Stimulated activated CD4-positive, alpha-beta T cell treated with anti-CD3 and anti-CD28 coated beads, TNF-alpha, amount 100 ng/mL, for 4 hours (primary cell): ENCODE data around the gene GPM6B.
A peak's percentile ranks its signal among the peaks of the same experiment; 100 is the strongest.

ENCODE experiments used
- DNase-seq, 3 experiments: peaks; one replicate each; pipeline ENCODE4 v3.0.0-alpha.2; 2020; ENCODE audit warnings: low read depth in 3 of 3

GPM6B gene

GRCh38 chrX:13768939-13769338 lies 48.0 kb downstream of the GPM6B start:
- no peak for DNase-seq

- no peak for DNase-seq
Observed at GRCh38 chrX:13764765-13765164, 52.1 kb downstream of the GPM6B start.

- no peak for DNase-seq
Observed at GRCh38 chrX:13764281-13764680, 52.6 kb downstream of the GPM6B start.

GRCh38 chrX:13763489-13763888 lies 53.4 kb downstream of the GPM6B start:
- DNase-seq: no peak

- DNase-seq: no peak
Observed at GRCh38 chrX:13761606-13762414, 55.1 kb downstream of the GPM6B start.

GRCh38 chrX:13760426-13760825 lies 56.5 kb downstream of the GPM6B start:
- no peak for DNase-seq

GRCh38 chrX:13759152-13759718 lies 57.7 kb downstream of the GPM6B start:
- DNase-seq: no peak

- DNase-seq: no peak
Observed at GRCh38 chrX:13756381-13756780, 60.5 kb downstream of the GPM6B start.

- DNase-seq: no peak
Observed at GRCh38 chrX:13755254-13755653, 61.6 kb downstream of the GPM6B start.

GRCh38 chrX:13754765-13755164 lies 62.1 kb downstream of the GPM6B start:
- DNase-seq: no peak

- DNase-seq: no peak
Observed at GRCh38 chrX:13752646-13753045, 64.2 kb downstream of the GPM6B start.

GRCh38 chrX:13752141-13752540 lies 64.8 kb downstream of the GPM6B start:
- no peak for DNase-seq

GRCh38 chrX:13750812-13751211 lies 66.1 kb downstream of the GPM6B start:
- no peak for DNase-seq

- no peak for DNase-seq
Observed at GRCh38 chrX:13750204-13750603, 66.7 kb downstream of the GPM6B start.

GRCh38 chrX:13748486-13748885 lies 68.4 kb downstream of the GPM6B start:
- no peak for DNase-seq

GRCh38 chrX:13747836-13748235 lies 69.1 kb downstream of the GPM6B start:
- no peak for DNase-seq

GRCh38 chrX:13742397-13743176 lies 74.3 kb downstream of the GPM6B start:
- no peak for DNase-seq

- DNase-seq: no peak
Observed at GRCh38 chrX:13741695-13742094, 75.2 kb downstream of the GPM6B start.

GRCh38 chrX:13734278-13735172 lies 82.4 kb downstream of the GPM6B start, which contains the start of the genes OFD1 and TRAPPC2:
TSS of gene OFD1 (plus strand) at chrX:13734748. CDS start at chrX:13735072, 324 bp downstream.
TSS of gene TRAPPC2 (minus strand) at chrX:13734620. CDS start at chrX:13719963, 14,657 bp downstream.
- DNase-seq: peak; percentile 59 to 82 (median 79)

- no peak for DNase-seq
Observed at GRCh38 chrX:13733506-13733905, 83.4 kb downstream of the GPM6B start.
